SK-N-SH treated with all-trans-retinoic acid at 6 μM for 48 hours (cell line): ENCODE results near the gene SRRM2.

Source experiments
- ARNTL ChIP-seq: fragments of 450-650 bp; formaldehyde crosslinking; IDR thresholded peaks from 2 replicates; pipeline ENCODE4 v1.5.0; 2020; ENCODE audit warnings: low read depth, mild to moderate bottlenecking, moderate library complexity, borderline replicate concordance
- ESRRG ChIP-seq: fragments of 250-450 bp; sonication (Bioruptor Pico); IDR thresholded peaks from 2 replicates; pipeline ENCODE4 v1.6.1; 2021; ENCODE audit warnings: mild to moderate bottlenecking
- GLIS3 ChIP-seq: fragments of 250-450 bp; sonication (Bioruptor Pico); IDR thresholded peaks from 2 replicates; pipeline ENCODE4 v1.5.0; 2020; ENCODE audit warnings: mild to moderate bottlenecking, moderate library complexity
- PATZ1 ChIP-seq: fragments of 250-450 bp; sonication (Bioruptor Pico); IDR thresholded peaks from 2 replicates; pipeline ENCODE4 v1.8.0; 2020; ENCODE audit warnings: mild to moderate bottlenecking, moderate library complexity, borderline replicate concordance
- POU6F1 ChIP-seq: fragments of 250-450 bp; sonication (Bioruptor Pico); IDR thresholded peaks from 2 replicates; pipeline ENCODE4 v1.8.0; 2021; ENCODE audit warnings: low read depth, mild to moderate bottlenecking, moderate library complexity, borderline replicate concordance
- TSHZ2 ChIP-seq: fragments of 250-450 bp; sonication (Bioruptor Pico); IDR thresholded peaks from 2 replicates; pipeline ENCODE4 v1.5.0; 2020; ENCODE audit warnings: mild to moderate bottlenecking, moderate library complexity
- ZC3H10 ChIP-seq: fragments of 250-450 bp; sonication (Bioruptor Pico); IDR thresholded peaks from 2 replicates; pipeline ENCODE4 v1.5.1; 2021; ENCODE audit warnings: mild to moderate bottlenecking, moderate library complexity

- no peak for TF ChIP-seq PATZ1
- no peak for TF ChIP-seq GLIS3 (CRISPR knock-in tag)
- no peak for TF ChIP-seq TSHZ2 (CRISPR knock-in tag)
- no peak for TF ChIP-seq ESRRG (CRISPR knock-in tag)
- TF ChIP-seq POU6F1 (CRISPR knock-in tag): no peak
- TF ChIP-seq ARNTL (CRISPR knock-in tag): no peak
- no peak for TF ChIP-seq ZC3H10 (CRISPR knock-in tag)
Measured at GRCh38 chr16:2783581-2784357, 31.3 kb downstream of the SRRM2 start.
